HG02884 (cell line): Measurements from ENCODE around the gene FBXL19.

ENCODE experiments used
- ATAC-seq: cut with Tn5 transposase; IDR thresholded peaks from one replicate; pipeline ENCODE4 v1.9.1; 2021; ENCODE audit warnings: mild to moderate bottlenecking, moderate library complexity; ENCODE audit not compliant: unreplicated experiment

FBXL19 gene

GRCh38 chr16:30961384-30961783 is 38.0 kb downstream of the FBXL19 start:
- no peak for ATAC-seq

GRCh38 chr16:30963925-30964511 is 40.6 kb downstream of the FBXL19 start:
- no peak for ATAC-seq

GRCh38 chr16:30964574-30965226 is 41.3 kb downstream of the FBXL19 start:
- ATAC-seq = no peak

DNA sequence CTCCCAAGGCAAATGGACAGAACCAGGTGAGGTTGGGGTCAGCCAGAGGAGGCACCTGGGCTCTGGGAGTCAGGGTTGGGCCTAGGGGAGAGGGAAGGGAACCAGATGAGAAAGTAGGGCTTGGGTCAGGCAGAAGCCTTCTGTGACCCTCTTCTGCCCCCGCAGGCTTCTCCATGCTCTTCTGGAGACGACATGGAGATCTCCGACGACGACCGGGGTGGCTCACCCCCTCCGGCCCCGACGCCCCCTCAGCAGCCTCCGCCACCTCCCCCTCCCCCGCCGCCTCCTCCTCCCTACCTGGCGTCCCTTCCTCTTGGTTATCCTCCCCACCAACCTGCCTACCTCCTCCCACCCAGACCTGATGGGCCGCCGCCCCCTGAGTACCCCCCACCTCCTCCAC is 42.1 kb downstream of the FBXL19 start:
- ATAC-seq = no peak

DNA sequence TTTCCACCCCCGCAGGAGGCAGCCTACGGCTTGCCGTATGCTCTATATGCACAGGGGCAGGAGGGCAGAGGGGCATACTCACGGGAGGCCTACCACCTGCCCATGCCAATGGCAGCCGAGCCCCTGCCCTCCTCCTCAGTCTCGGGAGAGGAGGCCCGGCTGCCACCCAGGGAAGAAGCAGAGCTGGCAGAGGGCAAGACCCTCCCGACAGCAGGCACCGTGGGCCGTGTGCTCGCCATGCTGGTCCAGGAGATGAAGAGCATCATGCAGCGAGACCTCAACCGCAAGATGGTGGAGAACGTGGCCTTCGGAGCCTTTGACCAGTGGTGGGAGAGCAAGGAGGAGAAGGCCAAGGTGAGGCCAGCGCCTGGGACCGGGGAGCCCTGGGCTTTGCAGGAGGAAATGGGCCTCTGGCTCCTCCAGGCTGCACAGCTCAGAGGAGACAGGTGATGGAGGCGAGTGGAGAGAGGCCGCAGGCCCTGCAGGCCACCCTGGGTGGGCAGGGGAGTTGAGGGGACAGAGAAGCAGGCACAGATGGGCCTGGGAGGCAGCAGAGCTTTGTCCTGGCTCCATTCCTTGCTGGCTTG is 42.8 kb downstream of the FBXL19 start:
- ATAC-seq = no peak

DNA sequence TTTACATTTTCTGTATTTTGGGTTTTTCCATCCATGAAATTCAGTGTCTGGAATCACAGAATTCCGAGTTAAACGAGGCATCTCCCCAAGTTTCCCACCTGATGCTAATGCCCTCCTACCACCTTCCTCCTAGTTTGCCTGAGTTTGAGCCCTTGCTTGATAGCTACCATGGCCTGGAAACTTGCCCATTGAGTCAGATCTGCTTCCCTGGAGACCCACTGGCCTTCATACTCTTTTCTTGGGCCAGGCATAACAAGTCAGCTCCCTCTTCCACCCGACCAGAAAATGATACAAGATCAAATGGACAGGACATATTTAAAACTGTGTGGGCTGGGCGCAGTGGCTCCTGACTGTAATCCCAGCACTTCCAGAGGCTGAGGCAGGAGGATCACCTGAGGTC is 44.4 kb downstream of the FBXL19 start:
- no peak for ATAC-seq

DNA sequence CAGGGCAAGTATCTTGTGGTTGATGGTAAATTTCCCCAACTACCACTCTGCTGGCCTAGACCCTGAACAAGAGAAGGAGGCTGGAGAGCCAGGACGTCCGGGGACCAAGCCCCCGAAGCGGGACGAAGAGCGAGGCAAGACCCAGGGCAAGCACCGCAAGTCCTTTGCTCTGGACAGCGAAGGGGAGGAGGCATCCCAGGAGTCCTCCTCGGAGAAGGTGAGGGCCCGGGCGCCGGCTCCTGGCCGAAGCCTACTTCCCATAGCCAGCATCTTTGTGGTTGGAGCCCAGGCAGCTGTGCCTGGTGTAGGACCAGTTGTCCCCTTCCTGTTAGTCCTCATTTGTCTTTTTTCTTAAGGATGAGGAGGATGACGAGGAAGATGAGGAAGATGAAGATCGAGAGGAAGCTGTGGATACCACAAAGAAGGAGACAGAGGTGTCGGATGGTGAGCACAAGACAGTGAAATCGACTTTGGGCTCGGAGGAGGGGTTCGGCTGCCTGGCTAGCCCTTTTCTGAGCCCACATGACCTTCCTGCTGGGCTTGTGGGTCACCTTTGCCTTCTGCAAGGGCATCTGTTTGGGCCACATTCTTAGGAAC is 46.0 kb downstream of the FBXL19 start:
- no peak for ATAC-seq

GRCh38 chr16:30971298-30971697 is 47.9 kb downstream of the FBXL19 start:
- no peak for ATAC-seq

DNA sequence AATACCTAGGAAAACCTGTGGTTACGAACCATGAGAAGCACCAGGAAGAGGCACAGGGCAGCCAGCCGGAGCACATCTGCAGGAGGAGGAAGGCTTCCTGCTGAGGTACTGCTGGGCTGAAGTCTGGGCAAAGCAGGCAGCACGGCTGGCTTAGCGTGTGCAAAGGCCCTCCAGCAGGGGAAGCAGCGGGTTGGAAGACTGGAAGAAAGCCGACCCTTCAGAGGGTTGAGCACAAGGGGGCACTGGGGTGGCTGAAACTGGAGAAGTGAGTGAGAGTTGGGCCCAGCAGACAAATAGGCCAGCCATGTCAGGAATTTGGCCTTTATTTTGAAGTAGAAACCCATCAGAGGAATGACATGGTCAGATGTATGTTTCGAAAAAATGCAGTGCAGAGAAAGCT is 49.5 kb downstream of the FBXL19 start:
- no peak for ATAC-seq

DNA sequence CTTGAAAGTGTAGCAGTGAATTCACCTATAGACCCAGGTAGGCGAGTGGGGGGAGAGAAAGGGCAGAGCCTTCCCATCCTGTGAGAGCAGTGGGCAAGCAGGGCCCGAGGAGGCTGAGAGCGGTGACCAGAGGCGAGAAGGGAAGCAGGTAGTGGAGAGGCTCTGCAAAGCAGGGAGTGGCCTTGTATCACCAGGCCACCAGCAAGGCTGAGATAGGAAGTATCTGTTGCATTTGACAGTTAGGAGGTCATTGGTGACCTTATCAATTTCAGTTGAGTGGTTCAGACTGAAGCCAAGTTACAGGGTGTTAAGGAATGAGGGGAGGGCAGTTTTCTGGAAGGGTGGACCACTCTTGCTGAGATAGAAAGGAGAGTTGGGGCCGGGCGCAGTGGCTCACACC is 51.0 kb downstream of the FBXL19 start:
- ATAC-seq = no peak

GRCh38 chr16:30976486-30976885 is 53.1 kb downstream of the FBXL19 start:
- no peak for ATAC-seq

GRCh38 chr16:30977502-30977901 is 54.1 kb downstream of the FBXL19 start:
- no peak for ATAC-seq

GRCh38 chr16:30979170-30980022 is 56.0 kb downstream of the FBXL19 start:
- no peak for ATAC-seq

DNA sequence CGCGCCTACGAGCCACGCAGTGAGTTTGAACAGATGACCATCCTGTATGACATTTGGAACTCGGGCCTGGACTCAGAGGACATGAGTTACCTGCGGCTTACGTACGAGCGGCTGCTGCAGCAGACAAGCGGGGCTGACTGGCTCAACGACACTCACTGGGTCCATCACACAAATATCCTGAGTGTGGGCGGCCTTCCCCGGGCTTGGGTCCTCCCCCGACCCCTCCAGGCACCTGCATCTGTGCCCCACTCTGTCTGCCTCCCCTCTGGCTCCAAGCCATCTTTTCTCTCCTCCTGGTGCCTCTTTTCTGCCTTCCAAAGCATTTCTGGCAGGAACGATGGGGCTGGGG is 56.6 kb downstream of the FBXL19 start:
- ATAC-seq = no peak

DNA sequence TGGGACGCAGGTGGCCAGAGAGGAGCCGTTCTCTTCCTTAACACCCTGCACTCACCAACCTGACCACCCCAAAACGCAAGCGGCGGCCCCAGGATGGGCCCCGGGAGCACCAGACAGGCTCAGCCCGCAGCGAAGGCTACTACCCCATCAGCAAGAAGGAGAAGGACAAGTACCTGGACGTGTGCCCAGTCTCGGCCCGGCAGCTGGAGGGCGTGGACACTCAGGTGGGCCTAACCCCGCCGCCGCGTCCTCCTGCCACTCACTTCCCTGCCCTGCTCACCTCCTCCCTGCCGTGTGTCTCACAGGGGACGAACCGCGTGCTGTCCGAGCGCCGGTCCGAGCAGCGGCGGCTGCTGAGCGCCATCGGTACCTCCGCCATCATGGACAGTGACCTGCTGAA is 57.1 kb downstream of the FBXL19 start:
- no peak for ATAC-seq

- no peak for ATAC-seq
Observed at GRCh38 chr16:30980959-30981358, 57.6 kb downstream of the FBXL19 start.

GRCh38 chr16:30982548-30983288 is 59.3 kb downstream of the FBXL19 start:
- ATAC-seq = no peak

DNA sequence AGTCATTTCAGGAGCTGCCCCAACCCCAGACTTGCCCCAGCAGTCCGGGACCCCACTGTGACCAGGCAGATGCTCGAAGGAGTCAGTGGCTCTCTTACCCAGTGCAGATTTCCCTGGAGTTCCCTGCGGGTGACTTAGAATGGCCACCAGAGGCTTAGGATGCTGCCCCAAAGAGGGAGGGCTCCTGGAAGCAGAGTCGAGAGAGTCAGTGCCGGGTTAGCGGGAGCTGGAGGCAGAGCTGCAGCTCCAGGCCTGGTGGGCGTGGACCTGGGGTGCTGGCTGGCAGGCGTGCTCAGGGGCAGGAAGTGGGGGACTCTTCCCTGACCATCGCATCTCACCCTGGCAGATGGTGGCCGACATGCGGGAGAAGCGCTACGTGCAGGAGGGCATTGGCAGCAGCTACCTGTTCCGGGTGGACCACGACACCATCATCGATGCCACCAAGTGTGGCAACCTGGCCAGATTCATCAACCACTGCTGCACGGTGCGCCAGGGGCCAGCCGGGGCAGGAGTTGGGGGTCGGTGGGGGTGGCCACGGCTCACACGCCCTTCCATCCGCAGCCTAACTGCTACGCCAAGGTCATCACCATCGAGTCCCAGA is 60.0 kb downstream of the FBXL19 start:
- no peak for ATAC-seq

- ATAC-seq = no peak
Observed at GRCh38 chr16:30983898-30984610, 60.7 kb downstream of the FBXL19 start.
